ENCODE measurements around the gene DEAF1. TPM values are rescaled to one million over a fixed set of nuclear protein-coding genes. Genes with fewer than 3 reads are reported as not detected.

DEAF1 gene
- total and polyA plus RNA-seq, 10 of the 15 experiments (the other 5 are each of a cell fraction or from before 2014, with no cell fraction given), result 0.68 to 51.3 (median 25.9) TPM

- 0 out of 2 replicates have a peak, but pooled peaks have one; percentile 65 for TF ChIP-seq BCLAF1 (IDR thresholded peaks at IDR 0.05)
- no peak for TF ChIP-seq CUX1 (IDR thresholded peaks at IDR 0.05; ENCODE audit: insufficient replicate concordance, low read depth, low read length)
- peak; percentile 93 for TF ChIP-seq GATAD2B (conservative IDR thresholded peaks at IDR 0.05; ENCODE audit: low read depth)
- TF ChIP-seq E4F1 (IDR thresholded peaks at IDR 0.05; ENCODE audit: borderline replicate concordance, partially characterized antibody), result no peak
- no peak for TF ChIP-seq ESRRA (IDR thresholded peaks at IDR 0.05; ENCODE audit: low read length)
- peak; percentile 71 for TF ChIP-seq IKZF1 (conservative IDR thresholded peaks at IDR 0.05)
- no peak for TF ChIP-seq ATF7 (IDR thresholded peaks at IDR 0.05; ENCODE audit: low read depth)
- TF ChIP-seq ZNF217 (IDR thresholded peaks at IDR 0.05), result peak; percentile 83
- TF ChIP-seq SIN3A (IDR thresholded peaks at IDR 0.05; ENCODE audit: low read depth, low read length), result no peak
- peak; percentile 48; the same call in 1 of the 2 replicates for TF ChIP-seq RB1 (IDR thresholded peaks at IDR 0.05; ENCODE audit: borderline replicate concordance)
- TF ChIP-seq RUNX3 (IDR thresholded peaks at IDR 0.05; ENCODE audit: low read length), result peak; percentile 6; the same call in 1 of the 2 replicates
- no peak for TF ChIP-seq KAT2A (conservative IDR thresholded peaks at IDR 0.05; ENCODE audit: control insufficient read depth, low read depth, low read length)
- peak; percentile 53; the same call in 1 of the 2 replicates for TF ChIP-seq POLR2A (IDR thresholded peaks at IDR 0.05; ENCODE audit: low read depth, low read length)
- no peak for TF ChIP-seq NFXL1 (IDR thresholded peaks at IDR 0.05; ENCODE audit: borderline replicate concordance)
- TF ChIP-seq DPF2 (IDR thresholded peaks at IDR 0.05), result peak; percentile 85
- no peak for TF ChIP-seq FOXK2 (IDR thresholded peaks at IDR 0.05)
- TF ChIP-seq E2F8 (IDR thresholded peaks at IDR 0.05; ENCODE audit: low read depth, partially characterized antibody), result no peak
These were observed at the start of gene DEAF1 (continued) for GRCh38 chr11:694563-695287.

Data from GM12878 (cell line).